ENCODE measurements around the gene LAMTOR1. TPM values are rescaled to one million over a fixed set of nuclear protein-coding genes. Genes with fewer than 3 reads are reported as not detected.

The LAMTOR1 gene
- total RNA-seq, 1 donor from 2014 or later: 79.2 TPM

DNA sequence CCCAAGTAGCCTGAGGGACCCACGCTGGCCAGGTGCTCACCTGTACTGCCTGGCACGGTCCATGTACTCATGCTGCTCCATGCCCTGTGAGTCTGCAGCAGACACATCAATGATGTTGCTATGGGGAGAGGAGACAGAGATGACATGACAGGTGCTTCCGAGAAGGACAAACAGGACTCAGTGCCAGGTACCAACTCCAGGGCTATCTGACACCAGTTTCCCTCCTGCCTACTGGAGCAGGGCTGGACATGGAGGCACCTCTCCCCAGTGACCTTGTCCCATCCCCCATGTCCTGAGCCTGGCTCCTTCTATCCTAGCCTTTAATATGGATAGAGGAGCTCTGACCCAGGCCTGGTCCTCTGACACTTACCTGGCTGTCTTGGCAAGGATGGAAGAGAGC lies 4.4 kb downstream of the LAMTOR1 start:
- Histone ChIP-seq H3K4me3 (ENCODE audit: low read depth, low read length) (no peak overlapping the region), H3K36me3 (ENCODE audit: control insufficient read depth, insufficient read depth, low read length) (peaks cover 34% of the 10 kb centered on the region), H3K27me3 (ENCODE audit: control insufficient read depth, insufficient read depth, low read length) (no peaks in the 10 kb centered on the region)
- no peak for TF ChIP-seq CTCF (IDR thresholded peaks at IDR 0.05; ENCODE audit: insufficient read depth, low read length, severe bottlenecking)
- DNase-seq (ENCODE audit: low read depth) (no peak), FAIRE-seq (no peak)

- H3K27me3 ChIP-seq (ENCODE audit: control insufficient read depth, insufficient read depth, low read length): no peaks in the 10 kb centered on the region
- peaks cover 14% of the 10 kb centered on the region for H3K36me3 ChIP-seq (ENCODE audit: control insufficient read depth, insufficient read depth, low read length)
- DNase-seq (ENCODE audit: low read depth): peak; percentile 56
- TF ChIP-seq CTCF (IDR thresholded peaks at IDR 0.05; ENCODE audit: insufficient read depth, low read length, severe bottlenecking): peak; percentile 80
- no peak overlapping the region for H3K4me3 ChIP-seq (ENCODE audit: low read depth, low read length)
- FAIRE-seq: no peak
Measured at GRCh38 chr11:72091292-72091691, 11.8 kb downstream of the LAMTOR1 start.

- H3K4me3 ChIP-seq (ENCODE audit: low read depth, low read length): no peak overlapping the region
- DNase-seq (ENCODE audit: low read depth): no peak
- no peak for TF ChIP-seq CTCF (IDR thresholded peaks at IDR 0.05; ENCODE audit: insufficient read depth, low read length, severe bottlenecking)
- H3K36me3 ChIP-seq (ENCODE audit: control insufficient read depth, insufficient read depth, low read length): peaks cover 13% of the 10 kb centered on the region
- no peaks in the 10 kb centered on the region for H3K27me3 ChIP-seq (ENCODE audit: control insufficient read depth, insufficient read depth, low read length)
- FAIRE-seq: no peak
Measured at GRCh38 chr11:72088076-72088808, 14.9 kb downstream of the LAMTOR1 start.

GRCh38 chr11:72085621-72086351 lies 17.3 kb downstream of the LAMTOR1 start:
- no peak for TF ChIP-seq CTCF (IDR thresholded peaks at IDR 0.05; ENCODE audit: insufficient read depth, low read length, severe bottlenecking)
- no peak for FAIRE-seq
- Histone ChIP-seq H3K36me3 (ENCODE audit: control insufficient read depth, insufficient read depth, low read length) (peaks cover 13% of the 10 kb centered on the region), H3K4me3 (ENCODE audit: low read depth, low read length) (no peak overlapping the region), H3K27me3 (ENCODE audit: control insufficient read depth, insufficient read depth, low read length) (no peaks in the 10 kb centered on the region)
- no peak for DNase-seq (ENCODE audit: low read depth)

DNA sequence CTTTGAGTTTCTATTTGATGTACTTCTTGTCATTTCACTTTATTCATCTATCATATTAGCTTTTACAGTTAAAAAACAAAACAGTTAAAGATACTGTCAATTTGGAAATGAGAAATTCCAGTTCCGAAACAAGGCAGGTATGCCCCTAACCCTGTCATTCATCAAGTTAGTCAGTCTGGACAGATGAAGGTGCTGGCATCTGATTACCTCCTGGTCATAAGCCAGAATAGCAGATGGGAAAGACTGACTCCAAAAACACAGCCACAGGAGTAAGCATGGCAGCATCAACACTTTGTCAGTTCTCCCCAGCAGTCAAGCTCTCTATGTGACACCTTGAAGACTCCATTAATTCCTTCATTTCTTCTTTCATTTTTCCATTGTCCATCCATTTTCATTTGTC lies 18.1 kb downstream of the LAMTOR1 start:
- FAIRE-seq (no peak), DNase-seq (ENCODE audit: low read depth) (no peak)
- Histone ChIP-seq H3K27me3 (ENCODE audit: control insufficient read depth, insufficient read depth, low read length) (no peaks in the 10 kb centered on the region), H3K36me3 (ENCODE audit: control insufficient read depth, insufficient read depth, low read length) (peaks cover 13% of the 10 kb centered on the region), H3K4me3 (ENCODE audit: low read depth, low read length) (no peak overlapping the region)
- no peak for TF ChIP-seq CTCF (IDR thresholded peaks at IDR 0.05; ENCODE audit: insufficient read depth, low read length, severe bottlenecking)

Data from bronchial epithelial cell (primary cell).